Activated gamma-delta T cell treated with anti-CD3 and anti-CD28 coated beads, Interleukin-2, amount 50 U/mL, for 16 hours (primary cell): Measurements from ENCODE around the gene RPS2.

Experiments
- DNase-seq: peaks from one replicate; pipeline ENCODE4 v3.0.0-alpha.2; 2020; ENCODE audit warnings: low read depth

Gene RPS2

DNA sequence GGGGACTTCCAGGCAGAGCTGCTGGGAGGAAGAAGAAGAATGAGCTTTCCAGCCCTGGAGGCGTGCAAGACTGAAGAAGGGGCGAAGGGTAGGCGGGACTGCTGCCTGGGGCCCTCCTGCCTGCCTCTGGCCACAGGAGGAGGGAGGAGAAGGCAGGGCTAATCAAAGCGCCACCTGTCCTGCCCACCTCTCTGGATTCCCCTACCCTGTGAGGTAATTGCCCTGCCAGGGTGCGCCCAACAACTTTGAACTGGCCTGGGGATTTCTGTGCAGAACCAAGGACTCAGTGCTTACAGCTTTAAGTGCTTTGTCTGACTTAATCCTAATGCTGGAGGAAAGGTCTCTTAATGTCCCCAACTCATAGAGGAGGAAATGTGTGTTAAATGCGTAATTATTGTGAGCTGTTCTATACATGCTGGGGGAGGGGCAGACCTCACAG is 16.8 kb upstream of the RPS2 start, which contains the start of gene NOXO1:
TSS of gene NOXO1 (minus strand) at position 72 of the 439 bp plus-strand sequence. CDS start 290 bp downstream, outside the sequence.
- DNase-seq: no peak

DNA sequence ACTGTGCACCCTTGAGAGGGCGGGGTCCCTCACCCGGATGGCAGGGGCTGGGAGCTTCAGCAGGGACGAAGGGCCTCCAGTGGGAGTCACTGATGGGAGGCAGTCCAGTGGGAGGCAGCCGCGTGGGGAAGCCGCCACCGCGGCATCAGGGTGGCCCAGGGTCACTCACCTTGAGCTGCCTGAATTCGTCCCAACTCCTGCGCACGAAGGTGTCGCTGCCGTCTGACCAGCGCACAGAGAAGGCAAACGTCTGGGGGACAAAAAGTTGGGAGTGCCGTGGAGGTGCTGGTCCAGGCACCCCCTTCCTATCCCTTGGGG is 16.1 kb upstream of the RPS2 start:
- no peak for DNase-seq

DNA sequence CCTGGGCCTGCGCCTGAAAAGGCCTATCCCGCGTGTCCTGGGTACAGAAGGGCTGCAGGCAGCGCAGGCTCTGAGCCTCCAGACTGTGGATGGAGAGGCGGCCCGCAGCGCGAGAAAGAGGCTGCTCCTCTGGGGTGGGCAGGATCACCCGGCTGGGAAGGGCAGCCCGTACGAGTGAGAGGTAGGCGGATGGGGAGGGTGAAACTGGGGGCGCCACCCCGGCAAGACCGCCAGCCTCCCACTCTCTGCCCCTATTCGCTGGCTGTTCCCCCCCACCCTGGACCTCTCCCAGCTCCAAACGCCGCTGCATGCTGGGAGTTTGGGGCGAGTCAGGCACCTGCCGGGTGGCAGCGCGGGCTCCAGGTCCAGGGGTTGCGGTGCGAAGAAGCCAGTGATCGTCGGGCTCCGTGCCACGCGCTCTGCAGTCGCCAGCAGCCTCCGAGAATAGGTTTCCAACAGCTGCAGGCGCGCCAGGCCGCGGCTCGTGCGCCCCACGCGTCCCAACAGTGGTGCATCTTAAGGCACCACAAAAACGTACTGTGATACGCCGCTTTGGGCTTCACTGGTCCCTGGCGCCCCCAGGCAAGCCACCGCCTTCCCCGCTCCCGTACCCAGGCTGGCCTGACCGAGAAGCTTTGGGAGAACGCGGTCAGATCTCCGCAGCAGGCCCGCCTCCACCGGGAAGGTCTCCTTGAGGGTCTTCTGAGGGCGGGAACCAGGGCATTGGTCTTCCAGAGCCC is 15.6 kb upstream of the RPS2 start:
- no peak for DNase-seq

DNA sequence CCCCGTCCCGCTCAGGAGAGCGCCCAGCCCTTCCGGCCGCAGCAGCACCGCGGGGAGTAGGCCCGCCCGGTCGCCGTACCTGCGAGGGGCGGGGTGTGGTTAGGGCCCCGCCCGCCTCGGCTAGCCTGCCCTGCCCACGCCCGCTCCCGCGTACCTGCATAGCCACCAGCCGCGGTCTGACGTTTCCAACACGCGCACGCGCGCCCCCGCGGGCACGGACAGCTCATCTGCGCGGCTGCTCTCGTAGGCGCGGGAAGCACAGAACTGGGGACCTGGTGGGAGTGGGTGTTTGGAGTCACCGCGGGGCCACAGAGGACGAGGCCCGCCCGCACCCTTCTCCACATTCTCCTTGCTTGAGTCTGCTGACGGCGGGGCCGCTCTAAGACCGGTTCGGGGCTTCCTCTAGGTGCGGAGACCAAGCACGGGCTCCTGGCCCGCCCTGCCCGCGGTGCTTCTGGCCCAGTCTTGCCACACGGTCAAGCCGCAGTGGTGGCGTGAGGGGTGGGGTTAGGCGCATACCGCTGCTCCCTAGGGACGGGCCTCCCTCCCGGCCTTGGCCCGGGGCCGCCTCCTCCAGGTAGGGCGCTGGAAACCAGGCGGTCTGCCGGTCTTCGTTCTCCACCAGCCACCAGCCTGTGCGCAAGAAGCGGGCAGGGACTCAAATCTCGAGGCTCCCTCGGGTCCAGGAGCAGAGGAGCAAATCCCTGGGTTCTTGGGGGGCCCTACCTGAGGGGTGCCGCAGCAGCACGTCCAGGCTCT is 14.8 kb upstream of the RPS2 start:
- no peak for DNase-seq

DNA sequence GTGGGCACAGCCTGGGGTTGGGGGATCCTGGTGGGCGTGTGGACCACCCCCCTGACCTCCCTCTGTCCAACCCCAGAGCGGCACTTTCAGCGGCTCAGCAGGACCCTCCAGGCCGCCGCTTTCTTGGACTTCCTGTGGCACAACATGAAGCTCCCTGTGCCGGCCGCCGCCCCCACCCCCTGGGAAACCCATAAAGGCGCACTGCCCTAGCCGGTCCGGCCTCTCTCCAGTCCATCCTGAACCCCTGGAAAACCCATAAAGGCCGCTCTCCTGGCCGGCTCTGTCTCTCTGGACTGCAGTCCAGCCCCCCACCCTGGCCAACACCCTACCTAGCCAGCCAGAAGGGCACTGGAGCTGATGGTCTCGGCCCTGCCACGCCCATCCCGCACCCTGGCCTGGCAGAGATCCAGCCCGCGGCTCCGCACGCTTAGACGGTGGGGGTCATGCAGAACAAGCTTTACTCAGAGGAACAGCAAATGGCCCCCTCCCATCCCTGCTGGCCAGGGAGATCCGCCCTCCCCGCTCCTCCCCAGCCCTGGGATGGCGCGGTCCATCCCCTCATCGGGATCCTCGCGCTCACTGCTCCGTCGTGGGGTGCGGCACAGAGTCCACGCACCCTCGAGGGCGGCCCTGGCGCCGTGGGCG is 14.0 kb upstream of the RPS2 start:
- no peak for DNase-seq

DNA sequence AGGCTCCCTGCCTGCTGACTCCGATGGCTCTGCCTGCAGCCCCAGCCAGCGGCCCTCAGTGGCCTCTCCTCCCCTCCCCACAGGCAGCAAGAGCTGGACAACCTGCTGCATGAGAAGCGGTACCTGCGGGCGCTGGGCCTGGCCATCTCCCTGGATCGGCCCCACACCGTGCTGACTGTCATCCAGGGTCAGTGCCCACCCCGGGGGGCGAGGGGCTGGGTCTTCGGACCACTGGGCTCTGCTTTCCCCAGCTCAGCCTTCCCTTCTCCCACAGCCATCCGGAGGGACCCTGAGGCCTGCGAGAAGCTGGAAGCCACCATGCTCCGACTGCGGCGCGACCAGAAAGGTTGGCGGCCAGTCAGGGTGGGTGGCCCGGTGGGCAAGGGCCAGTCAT is 13.2 kb upstream of the RPS2 start:
- no peak for DNase-seq

DNA sequence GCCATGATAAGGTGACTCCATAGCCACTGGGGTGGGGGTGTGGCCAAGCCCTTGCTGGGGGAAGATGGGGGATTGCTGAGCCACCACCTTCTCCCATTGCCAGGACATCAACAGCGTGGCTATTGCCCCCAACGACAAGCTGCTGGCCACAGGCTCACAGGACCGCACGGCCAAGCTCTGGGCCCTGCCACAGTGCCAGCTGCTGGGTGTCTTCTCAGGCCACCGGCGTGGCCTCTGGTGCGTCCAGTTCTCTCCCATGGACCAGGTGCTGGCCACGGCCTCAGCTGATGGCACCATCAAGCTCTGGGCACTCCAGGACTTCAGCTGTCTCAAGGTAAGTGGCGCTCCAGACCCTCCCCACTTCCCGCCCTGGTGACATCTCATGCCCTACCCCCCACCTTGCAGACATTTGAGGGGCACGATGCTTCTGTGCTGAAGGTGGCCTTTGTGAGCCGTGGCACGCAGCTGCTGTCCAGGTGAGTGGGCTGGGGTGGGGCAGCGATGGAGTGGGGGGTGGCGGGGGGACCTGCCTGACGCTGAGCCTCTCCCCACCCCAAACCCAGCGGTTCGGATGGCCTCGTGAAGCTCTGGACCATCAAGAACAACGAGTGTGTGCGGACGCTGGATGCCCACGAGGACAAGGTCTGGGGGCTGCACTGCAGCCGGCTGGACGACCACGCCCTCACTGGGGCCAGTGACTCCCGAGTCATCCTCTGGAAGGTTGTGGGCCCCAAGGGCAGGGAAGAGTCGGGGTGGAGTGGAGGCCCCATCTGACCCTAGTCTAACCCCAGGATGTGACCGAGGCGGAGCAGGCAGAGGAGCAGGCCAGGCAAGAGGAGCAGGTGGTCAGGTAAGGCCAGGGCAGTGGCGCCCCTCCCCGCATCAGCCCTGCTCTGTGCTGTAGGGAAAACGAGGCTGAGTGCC is 12.6 kb upstream of the RPS2 start:
- no peak for DNase-seq

DNA sequence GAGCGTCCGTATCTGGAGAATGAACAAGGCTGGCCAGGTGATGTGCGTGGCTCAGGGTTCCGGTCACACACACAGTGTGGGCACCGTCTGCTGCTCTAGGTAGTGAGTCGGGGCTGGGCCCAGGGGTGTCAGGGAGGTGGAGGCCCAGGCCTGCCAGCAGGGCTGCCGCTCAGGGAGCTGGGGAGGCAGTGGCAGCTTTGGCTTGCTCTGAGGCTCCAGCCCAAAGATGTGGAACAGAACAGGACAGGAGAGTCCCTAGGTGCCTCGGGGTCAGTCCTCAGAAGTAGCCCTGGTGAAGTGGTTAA is 11.5 kb upstream of the RPS2 start:
- no peak for DNase-seq

DNA sequence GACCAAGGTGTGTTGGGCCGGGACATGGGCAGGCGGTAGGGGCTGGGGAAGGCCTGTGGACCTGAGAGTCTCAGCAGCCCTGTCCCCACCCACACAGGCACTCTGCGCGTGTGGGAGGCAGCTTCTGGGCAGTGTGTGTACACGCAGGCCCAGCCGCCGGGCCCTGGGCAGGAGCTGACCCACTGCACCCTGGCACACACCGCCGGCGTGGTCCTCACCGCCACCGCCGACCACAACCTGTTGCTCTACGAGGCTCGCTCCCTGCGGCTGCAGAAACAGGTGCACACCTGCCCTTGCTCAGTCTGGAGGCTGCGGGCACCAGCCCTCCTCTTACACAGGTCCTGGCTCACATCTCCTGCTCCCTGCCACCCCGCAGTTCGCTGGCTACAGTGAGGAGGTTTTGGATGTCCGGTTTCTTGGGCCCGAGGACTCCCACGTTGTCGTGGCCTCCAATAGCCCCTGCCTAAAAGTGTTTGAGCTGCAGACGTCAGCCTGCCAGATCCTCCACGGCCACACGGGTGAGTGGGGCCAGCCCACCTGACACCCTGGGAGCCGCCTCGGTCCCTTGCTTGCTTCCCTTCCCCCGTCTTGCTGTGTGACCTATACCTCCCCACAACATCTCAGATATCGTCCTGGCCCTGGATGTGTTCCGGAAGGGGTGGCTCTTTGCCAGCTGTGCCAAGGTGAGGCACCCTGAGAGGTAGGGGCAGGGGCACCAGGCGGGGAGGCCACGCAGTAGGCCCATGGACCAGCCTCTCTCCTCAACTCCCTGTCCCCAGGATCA is 11.0 kb upstream of the RPS2 start:
- no peak for DNase-seq

DNA sequence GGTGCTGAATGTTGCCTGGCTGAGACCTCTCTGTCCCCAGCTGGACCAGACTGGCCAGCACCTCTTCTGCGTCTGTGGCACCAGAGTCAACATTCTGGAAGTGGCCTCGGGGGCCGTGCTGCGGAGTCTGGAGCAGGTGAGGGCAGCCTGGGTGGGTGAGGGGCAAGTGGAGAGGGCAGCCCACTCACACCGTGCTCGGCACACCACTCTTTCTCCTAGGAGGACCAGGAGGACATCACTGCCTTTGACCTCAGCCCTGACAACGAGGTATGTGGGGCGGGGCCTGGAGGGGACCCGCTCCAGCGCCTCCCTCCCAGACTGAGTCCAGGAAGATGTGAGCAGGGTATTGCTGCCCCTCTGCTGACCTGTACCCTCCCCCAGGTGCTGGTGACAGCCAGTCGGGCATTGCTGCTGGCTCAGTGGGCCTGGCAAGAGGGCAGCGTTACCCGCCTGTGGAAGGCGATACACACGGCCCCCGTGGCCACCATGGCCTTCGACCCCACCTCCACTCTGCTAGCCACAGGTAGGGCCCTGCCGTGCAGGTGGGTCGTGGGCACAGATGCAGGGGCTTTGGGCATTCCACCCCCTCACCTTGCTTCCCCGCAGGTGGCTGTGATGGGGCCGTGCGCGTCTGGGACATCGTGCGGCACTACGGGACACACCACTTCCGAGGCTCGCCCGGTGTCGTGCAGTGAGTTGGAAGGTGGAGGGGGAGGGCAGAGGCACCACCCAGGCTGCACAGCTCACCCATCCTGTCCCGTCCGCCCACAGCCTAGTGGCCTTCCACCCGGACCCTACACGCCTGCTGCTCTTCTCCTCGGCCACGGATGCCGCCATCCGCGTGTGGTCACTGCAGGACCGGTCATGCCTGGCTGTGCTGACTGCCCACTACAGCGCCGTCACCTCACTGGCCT is 9.8 kb upstream of the RPS2 start:
- DNase-seq: no peak

DNA sequence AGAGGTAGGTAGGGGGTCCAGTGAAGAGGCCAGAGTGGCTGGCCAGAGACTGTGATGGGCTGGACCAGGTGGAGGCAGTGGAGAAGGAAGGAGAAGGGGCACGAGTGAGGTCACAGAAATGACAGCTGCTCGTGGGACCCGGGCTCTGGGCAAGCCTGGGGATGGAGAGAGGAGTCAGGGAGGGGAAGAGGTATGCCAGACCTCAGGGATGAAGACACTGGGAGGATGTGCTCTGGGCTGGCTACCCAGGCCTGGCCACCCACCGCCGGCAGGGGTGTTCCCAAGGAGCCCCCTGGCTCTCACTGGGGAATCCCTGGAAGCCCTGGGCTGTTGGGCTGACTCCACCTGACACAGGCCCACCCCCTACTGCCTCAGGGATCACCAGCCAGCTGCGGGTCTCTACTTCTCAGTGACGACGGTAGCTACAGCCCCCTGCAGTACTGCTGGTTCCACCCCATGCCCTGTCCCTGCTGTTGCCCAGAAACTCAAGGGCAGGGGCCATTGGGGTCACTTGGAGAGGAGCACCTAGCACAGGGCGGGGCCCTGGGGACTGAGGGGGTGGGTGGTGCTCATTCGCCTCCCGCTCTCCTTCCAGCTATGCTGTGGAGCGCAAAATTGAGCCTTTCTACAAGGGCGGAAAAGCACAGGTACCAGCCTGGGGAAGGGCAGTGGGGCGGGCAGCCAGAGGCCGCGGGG is 9.0 kb upstream of the RPS2 start:
- DNase-seq: no peak

DNA sequence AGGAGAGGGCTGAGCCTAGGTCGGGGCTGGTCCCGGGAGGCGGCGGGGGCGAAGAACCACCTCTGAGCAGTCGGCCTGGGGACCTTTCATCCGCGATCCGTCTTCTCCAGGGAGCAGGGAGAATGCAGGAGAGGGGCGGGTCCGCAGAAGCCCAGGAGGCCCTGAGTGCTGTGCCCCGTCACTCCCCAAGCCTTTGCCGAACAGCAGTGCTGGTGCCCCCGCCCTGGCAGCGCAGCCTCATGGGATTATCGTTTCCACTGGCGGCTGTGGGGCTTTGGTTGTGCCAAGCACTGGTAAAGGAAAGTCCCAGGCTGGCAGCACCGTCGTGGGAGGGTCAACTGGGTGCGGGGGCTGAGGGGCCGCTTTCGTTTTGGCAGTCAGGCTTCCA is 7.9 kb upstream of the RPS2 start:
- DNase-seq: no peak

DNA sequence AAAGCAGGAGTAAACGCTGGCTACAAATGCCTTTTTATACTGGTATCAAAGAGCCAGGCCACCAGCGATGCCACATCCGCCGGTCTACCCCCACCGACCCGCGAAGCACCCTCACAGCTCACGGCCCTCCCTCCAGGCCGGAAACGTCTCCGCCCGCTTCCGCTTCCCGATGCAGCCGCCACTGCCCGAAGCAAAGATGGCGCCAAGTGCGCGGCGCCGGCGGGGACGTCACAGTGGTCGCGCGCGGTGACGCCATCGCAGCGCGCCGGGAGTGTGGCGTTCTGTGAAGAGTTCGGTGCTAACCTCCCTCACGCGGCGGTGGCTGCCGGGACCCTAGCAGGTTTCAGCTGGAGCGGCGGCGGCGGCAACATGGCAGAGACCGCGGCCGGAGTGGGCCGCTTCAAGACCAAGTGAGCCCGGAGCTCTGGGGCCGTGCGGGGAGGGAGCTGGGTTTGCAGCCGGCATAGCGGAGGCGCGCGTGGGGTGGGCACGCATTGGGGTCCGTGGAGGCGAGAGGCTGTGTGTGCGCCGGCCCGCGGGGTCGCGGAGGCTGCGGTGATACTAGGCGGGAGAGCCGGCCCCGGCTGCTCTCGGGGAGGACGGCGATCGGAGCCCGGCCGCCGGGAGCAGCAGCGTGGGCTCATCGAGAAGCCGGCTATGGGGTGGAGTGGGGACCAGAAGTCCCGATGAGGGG is 7.3 kb upstream of the RPS2 start, which contains the start of gene TBL3:
TSS of gene TBL3 (plus strand) at position 258 of the 694 bp plus-strand sequence. CDS start at position 370, 112 bp downstream.
- peak; percentile 97 for DNase-seq

DNA sequence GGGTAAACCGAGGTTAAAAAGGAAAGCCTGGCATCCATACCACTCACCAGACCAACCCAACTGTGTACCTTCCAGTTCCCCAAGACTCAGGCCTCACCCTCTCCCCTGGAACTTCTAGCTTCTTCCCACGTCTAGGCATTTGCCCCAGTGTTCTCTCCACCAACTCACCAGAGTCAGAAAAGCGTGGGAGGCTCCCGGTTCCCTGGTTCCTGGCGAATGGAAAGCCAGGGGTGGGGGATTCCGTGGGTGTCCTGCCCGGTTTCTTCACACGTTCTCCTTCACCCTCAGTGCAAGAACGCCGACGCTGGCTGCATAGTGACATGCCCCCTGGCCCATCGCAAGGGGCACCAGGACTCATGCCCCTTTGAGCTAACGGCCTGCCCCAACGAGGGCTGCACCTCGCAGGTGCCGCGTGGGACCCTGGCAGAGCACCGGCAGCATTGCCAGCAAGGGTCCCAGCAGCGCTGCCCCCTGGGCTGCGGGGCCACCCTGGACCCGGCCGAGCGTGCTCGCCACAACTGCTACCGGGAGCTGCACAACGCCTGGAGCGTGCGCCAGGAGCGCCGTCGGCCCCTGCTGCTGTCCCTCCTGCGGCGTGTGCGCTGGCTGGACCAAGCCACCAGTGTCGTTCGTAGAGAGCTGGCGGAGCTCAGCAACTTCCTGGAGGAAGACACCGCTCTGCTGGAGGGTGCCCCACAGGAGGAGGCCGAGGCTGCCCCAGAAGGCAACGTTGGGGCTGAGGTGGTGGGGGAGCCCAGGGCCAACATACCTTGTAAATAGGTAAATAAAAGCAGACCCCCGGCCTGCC is 3.7 kb upstream of the RPS2 start:
- no peak for DNase-seq

DNA sequence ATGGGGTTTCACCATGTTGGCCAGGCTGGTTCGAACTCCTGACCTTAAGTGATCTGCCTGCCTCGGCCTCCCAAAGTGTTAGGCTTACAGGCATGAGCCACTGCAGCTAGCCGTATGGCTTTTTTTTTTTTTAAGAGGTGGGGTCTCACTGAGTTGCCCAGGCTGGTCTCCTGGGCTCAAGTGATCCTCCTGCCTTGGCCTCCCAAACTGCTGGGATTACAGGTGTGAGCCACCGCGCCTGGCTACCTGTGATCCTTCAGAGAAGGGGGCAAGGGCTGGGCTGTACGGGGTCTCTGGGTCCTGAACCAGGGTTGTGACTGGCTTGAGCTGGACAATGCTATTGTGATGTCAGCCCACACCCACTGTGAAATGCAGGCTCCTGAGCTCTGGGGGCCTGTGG is 1.8 kb upstream of the RPS2 start, which contains the start of gene RNF151:
TSS of gene RNF151 (plus strand) at position 397 of the 400 bp plus-strand sequence. CDS start 26 bp downstream, outside the sequence.
- DNase-seq: no peak

DNA sequence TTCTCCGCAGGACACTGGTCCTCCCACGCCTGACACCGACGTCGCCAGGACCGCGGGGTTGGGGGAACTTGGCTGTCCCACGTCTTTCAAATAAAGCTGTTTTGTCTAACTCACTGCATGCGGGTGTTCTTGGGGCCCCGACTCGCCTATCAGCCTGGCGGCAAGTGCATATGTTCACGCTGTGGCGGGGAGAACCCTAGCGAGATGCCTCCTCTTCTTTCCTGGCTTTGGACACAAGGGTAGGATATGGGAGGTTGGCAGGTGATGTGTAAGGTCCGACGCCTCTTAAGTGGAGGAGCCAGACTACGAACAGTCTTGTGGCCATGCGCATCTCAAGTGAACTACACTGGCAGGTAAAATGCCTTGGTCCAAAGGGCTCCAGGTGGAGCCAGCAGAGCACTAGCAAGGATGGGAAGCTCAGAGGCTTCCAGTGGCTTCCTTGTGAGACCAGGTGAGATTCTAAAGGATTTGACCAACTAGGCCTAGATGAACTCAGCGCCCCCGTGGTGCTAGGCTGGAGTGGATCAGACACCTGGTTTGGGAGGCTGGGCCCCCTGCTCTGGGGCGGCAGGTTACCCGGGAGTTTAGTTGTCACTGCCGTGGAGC is 873 bp upstream of the RPS2 start:
- no peak for DNase-seq

DNA sequence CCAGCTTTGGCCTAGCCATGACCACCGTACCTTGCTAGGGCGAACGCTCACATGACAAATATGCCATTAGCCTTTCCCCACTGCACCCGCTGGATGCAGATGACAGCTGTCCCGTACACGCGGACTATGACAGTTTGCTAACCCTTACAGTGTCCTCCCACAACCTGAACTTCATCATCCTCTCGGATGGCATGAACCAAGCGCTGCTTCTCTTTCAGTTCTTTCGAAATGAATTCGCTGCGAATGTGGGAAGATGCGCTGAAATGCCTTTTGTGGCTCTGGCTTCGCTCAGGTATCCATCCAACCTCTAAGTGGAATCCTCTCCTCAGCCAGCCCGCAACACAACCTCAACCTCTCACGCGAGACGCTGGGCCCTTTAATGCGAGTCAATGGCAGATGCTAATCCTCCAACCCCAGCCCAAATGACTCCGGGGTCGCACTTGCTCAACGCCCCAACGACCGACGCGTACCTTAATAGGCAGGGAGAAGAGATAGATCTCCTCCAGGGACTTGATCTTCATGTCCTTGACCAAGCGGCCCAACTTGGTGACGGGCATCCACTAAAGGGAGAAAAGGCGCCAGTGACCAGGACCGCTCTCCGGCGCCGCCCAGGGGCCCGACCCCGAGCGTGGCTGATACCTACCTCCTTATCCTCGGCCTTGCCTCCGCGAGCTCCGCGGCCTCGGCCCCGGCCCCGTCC is 670 bp downstream of the RPS2 start:
- no peak for DNase-seq
